ENCODE data around the gene TRMT112.

Gene TRMT112

GRCh38 chr11:64314146-64314804, 3.1 kb downstream of the TRMT112 start:
- TF ChIP-seq GATA3 (IDR thresholded peaks at IDR 0.05; ENCODE audit: low read depth, low read length), result no peak
- TF ChIP-seq GATA2 (IDR thresholded peaks at IDR 0.05; ENCODE audit: low read depth, low read length), result no peak

DNA sequence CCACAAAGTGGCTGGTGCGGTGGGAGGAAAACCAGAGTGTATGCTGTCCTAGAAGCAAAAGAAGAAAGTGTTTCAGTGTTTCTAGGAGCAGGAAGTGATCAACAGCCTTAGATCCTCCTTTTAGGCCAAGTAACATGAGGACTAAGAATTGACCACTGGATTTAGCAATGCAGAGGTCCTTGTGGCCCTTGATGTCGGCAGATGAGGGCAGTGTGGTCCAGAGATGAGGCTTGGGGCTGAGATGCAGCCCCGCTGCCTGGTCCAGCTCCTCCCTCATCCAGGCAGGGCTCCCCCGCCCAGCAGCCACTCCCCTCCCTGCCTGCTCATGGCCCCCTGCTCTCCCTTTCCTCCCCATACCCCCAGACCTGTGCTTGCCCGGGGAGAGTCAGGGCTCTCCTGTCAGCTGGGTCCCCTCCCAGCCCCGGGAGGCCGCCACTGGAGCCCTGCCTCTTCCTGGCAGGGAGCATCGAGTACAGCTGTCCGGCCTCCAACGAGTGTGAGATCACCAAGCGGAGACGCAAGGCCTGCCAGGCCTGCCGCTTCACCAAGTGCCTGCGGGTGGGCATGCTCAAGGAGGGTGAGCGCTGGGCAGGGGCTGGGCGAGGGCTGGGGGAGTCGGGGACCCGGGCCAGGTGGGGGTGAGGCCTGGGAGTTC, 3.7 kb downstream of the TRMT112 start:
- TF ChIP-seq GATA3 (IDR thresholded peaks at IDR 0.05; ENCODE audit: low read depth, low read length) (no peak), GATA2 (IDR thresholded peaks at IDR 0.05; ENCODE audit: low read depth, low read length) (no peak)

DNA sequence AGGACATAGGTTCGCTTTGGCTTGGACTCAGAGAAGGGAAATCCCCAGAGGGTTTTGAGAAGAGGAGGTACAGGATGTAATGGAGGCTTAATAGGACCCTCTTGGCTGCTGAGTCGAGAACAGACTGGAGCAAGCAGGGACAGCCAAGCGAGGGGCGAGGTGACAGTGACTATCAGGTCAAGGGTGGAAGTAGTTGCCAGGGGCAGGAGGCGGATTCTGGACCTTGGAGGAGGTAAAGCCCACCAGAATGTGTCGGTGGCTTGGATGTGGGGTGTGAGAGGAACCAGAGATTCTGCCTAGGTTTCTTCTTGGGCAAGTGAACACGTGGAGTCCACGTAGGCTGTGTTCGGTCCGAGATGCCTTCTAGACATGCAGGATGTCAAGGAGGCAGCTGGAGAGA, 4.4 kb downstream of the TRMT112 start:
- TF ChIP-seq GATA3 (IDR thresholded peaks at IDR 0.05; ENCODE audit: low read depth, low read length), result no peak
- no peak for TF ChIP-seq GATA2 (IDR thresholded peaks at IDR 0.05; ENCODE audit: low read depth, low read length)

GRCh38 chr11:64306876-64307622, 10.3 kb downstream of the TRMT112 start:
- TF ChIP-seq GATA2 (IDR thresholded peaks at IDR 0.05; ENCODE audit: low read depth, low read length) (no peak), GATA3 (IDR thresholded peaks at IDR 0.05; ENCODE audit: low read depth, low read length) (no peak)

- no peak for TF ChIP-seq GATA3 (IDR thresholded peaks at IDR 0.05; ENCODE audit: low read depth, low read length)
- no peak for TF ChIP-seq GATA2 (IDR thresholded peaks at IDR 0.05; ENCODE audit: low read depth, low read length)
These were observed 10.8 kb downstream of the TRMT112 start for GRCh38 chr11:64306563-64306875.

DNA sequence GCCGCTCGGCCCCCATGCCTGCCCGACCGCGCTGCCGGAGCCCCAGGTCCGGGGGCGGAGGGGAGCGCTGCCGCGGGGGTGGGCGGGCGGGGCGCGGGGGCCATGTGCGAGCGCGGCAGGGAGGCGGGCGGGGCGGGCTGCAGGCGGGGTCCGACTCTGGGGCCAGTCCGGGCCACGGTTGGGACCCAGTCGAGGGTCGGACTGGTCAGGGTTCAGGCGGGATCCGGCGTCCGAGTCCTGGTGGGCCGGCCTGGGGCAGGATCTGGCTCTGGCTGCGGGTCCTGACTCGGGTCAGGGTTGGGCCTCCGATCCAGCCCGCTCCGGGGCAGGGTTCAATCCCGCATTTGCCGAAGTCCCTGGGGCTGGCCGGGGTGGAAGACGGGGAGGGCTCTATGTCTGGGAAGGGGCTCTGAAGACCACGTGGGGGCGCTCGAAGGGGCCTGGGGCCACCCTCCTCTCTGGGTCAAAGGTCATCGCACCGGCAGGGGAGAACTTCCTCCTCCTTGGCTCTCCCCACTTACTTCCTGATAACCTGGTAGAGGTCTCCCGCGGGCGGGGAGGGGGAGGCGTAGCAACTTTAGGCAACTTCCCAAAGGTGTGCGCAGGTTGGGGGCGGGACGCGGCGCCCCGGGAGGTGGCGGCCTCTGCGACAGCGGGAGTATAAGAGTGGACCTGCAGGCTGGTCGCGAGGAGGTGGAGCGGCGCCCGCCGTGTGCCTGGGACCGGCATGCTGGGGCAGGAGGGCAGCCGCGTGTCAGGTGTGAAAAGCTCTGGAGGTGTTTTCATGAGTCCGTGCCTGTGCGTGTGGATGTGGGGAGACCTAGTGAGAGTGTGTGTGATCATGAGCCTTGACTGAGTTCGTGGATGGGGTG, 11.4 kb downstream of the TRMT112 start:
- TF ChIP-seq GATA3 (IDR thresholded peaks at IDR 0.05; ENCODE audit: low read depth, low read length) (no peak), GATA2 (IDR thresholded peaks at IDR 0.05; ENCODE audit: low read depth, low read length) (no peak)

DNA sequence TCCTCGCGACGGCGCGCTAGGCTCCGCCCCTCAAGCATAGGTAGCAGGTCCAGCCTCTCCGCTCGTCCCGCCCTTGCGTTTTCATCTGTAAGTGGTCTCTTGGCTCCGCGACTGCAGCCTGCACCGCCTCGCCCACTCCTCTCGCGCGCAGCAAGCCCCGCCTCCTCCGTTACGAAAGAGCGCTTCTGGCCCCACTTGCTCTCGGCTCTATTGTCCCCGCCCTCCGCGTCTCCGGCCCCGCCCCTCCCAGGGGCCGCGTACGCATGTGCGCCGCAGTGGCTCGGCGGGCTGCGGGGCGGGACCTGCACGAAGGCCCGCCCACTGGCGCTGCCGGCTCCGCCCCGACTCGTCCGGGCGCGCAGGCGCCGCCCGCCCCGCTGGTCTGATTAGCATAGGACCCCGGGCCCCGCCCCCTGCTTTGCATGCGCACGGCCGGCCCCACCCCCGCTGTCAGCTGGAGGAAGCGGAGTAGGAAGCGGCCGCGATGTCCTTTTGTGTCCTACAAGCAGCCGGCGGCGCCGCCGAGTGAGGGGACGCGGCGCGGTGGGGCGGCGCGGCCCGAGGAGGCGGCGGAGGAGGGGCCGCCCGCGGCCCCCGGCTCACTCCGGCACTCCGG, 12.2 kb downstream of the TRMT112 start, which contains the start of gene ESRRA:
Gene ESRRA, plus strand, starts transcription at position 450 of the 616 bp plus-strand sequence. CDS start 1,656 bp downstream, outside the sequence.
- TF ChIP-seq GATA3 (IDR thresholded peaks at IDR 0.05; ENCODE audit: low read depth, low read length) (no peak), GATA2 (IDR thresholded peaks at IDR 0.05; ENCODE audit: low read depth, low read length) (no peak)

DNA sequence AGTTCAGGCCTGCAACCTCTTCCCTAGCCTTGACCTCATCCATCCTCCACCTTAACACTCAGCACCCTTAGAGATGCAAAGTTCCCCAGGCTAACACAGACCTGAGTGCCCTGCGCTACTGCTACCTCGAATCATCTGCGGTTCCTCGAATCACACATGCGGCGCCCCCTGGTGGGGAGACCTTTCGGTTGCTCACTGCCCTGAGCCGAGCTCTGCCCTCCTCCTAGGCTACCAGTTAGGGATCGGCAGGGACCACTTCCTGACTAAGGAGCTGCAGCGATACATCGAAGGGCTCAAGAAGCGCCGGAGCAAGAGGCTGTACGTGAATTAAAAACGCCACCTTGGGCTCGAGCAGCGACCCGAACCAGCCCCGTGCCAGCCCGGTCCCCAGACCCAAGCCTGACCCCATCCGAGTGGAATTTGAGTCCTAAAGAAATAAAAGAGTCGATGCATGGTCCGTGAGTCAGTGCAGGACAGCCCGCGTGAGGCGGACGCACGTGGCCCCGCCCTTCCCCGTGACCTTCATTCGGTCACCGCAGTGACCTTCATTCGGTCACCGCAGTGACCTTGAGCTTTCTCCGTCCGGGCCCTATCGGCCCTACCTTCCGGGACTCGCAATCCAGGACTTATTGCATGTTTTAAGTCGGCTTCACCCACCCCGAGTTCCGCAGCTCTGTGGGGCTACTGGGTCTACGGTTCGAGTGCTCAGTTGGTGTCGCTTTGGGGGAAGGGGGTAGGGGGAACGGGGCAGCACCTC, 12.9 kb downstream of the TRMT112 start:
- TF ChIP-seq GATA3 (IDR thresholded peaks at IDR 0.05; ENCODE audit: low read depth, low read length) (no peak), GATA2 (IDR thresholded peaks at IDR 0.05; ENCODE audit: low read depth, low read length) (no peak)

DNA sequence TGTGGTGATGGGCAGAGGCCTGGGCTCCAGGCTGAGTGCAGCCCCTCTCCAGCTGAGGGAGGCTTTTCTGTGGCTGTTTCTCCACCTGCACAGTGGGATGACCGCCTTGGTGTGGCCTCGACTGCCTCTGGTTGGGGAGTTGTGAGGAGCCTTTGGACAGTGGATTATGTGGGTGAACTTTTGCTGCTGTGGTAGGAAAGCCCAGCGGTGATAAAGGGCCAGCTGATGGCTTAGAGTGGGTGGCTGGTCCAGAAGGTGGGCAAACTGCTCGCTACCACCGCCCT, 13.4 kb downstream of the TRMT112 start:
- no peak for TF ChIP-seq GATA3 (IDR thresholded peaks at IDR 0.05; ENCODE audit: low read depth, low read length)
- no peak for TF ChIP-seq GATA2 (IDR thresholded peaks at IDR 0.05; ENCODE audit: low read depth, low read length)

- no peak for TF ChIP-seq GATA2 (IDR thresholded peaks at IDR 0.05; ENCODE audit: low read depth, low read length)
- no peak for TF ChIP-seq GATA3 (IDR thresholded peaks at IDR 0.05; ENCODE audit: low read depth, low read length)
These were observed 14.0 kb downstream of the TRMT112 start for GRCh38 chr11:64303109-64304031.

DNA sequence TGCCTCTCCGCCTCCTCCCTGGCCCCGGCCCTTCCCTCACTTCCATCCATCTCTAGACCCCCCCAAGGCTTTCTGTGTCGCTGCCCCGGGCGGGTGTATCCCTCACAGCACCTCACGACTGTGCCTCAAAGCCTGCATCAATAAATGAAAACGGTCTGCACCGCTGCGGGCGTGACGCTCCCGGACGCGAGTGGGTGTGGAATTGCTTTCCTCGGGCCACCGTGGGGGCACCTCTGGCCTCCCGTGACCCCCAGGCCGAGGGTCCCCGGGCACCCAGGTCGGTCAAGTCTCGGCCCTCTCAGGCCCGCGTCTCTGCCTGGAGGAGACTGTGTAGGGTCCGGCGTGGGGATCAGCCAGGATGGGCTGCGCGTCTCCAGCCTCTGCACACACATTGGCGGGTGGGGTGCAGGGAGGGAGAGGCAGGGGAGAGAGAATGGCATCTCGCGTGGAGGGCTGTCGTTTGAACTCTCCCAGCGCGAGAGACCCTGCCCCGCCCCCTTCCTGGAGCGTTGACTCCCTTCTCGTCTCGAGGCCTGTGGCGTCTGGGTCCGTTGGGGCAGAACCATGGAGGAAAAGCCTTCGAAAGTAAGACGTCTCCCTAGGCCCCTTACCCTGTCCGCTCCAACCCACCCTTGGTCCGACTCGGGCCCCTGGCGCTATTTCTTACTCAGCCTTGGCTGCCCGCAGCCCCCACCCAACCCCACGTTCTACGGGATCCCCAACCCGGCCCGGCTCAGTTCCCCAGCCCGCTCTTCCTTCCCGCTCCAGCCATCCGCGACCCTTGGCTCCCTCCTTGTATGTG, 17.3 kb downstream of the TRMT112 start, which contains the start of gene CATSPERZ:
Gene CATSPERZ, plus strand, starts transcription at position 512 of the 802 bp plus-strand sequence. Its CDS starts 53 bp downstream, at position 565.
- TF ChIP-seq GATA2 (IDR thresholded peaks at IDR 0.05; ENCODE audit: low read depth, low read length) (no peak), GATA3 (IDR thresholded peaks at IDR 0.05; ENCODE audit: low read depth, low read length) (no peak)
